Cardiac fibroblast (primary cell): Measurements from ENCODE around the gene CHST9.

Experiments
- DNase-seq, 2 donors: peaks; one replicate each; pipeline versions ENCODE4 v3.0.0 to v3.0.0-alpha.2; 2010; ENCODE audit warnings: low read depth in 2 of 2
- H3K4me3 ChIP-seq, 2 donors: replicated peaks in 1 of 2; 1 replicate in 1 of 2; 2 replicates in 1 of 2; pipeline ENCODE4 v1.5.1; 2011; ENCODE audit warnings: low read depth in 2 of 2, low read length in 2 of 2, mild to moderate bottlenecking in 2 of 2, moderate library complexity in 1 of 2
- TF ChIP-seq, protein P1 (sequence below): IDR thresholded peaks from one replicate; pipeline ENCODE4 v1.5.1; 2011; ENCODE audit warnings: low read depth, mild to moderate bottlenecking, low read length, inconsistent platforms

Gene CHST9

DNA sequence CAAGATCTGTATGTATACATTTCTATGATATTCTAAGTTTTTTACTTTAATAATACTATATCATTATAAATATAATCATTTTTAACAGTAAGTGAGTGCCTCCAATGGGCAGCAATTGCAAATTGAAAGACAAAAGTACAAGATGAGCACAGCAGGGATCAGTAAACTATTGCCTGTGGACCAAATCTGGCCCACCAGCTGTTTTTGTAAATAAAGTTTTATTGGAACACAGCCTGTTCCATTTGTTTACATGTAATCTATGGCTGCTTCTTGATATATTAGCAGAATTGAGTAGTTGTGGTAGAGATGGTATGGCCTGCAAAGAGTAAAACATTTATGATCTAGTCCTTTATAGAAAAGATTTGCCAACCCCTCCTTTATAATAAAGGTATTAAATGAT, 43.2 kb downstream of the CHST9 start:
- DNase-seq, result no peak
- H3K4me3 ChIP-seq, result no peak overlapping the region
- TF ChIP-seq, protein P1, sequence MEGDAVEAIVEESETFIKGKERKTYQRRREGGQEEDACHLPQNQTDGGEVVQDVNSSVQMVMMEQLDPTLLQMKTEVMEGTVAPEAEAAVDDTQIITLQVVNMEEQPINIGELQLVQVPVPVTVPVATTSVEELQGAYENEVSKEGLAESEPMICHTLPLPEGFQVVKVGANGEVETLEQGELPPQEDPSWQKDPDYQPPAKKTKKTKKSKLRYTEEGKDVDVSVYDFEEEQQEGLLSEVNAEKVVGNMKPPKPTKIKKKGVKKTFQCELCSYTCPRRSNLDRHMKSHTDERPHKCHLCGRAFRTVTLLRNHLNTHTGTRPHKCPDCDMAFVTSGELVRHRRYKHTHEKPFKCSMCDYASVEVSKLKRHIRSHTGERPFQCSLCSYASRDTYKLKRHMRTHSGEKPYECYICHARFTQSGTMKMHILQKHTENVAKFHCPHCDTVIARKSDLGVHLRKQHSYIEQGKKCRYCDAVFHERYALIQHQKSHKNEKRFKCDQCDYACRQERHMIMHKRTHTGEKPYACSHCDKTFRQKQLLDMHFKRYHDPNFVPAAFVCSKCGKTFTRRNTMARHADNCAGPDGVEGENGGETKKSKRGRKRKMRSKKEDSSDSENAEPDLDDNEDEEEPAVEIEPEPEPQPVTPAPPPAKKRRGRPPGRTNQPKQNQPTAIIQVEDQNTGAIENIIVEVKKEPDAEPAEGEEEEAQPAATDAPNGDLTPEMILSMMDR, result no peak

DNA sequence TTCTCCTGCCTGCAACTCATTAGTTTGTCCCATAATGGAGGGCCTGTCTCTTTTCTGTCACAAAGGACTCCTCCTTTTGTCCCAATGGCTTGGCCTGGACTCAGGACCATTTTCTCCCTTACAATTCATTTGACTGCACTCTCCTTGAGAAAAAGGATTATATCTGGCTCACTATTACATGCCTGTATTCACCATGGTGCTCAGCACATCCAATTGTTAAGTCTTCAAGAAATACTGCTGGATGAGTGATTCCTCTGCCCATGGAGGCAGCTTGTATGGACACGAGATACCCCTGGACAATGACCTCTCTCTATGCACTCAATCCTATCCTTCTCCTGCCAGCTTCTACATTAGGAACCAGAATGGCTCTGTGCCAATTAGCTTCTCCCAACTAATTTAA, 47.0 kb downstream of the CHST9 start:
- H3K4me3 ChIP-seq, result no peak overlapping the region
- DNase-seq, result no peak
- TF ChIP-seq, protein P1, result no peak

DNA sequence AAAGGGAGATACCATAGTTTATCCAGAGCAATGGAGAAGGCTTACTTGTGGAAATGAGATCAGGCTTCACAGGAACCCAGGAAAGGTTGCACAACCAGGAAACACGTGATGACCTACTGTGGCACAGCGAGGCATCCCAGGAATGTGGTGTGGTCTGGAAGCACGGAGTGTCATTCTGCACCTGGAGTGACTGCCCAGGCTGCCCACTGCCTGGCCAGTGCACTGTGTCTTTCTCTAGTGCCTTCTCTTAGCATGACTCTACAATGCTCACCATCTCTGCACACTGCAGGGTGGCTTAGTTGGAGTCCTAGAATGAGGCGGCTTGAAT, 48.9 kb downstream of the CHST9 start:
- no peak overlapping the region for H3K4me3 ChIP-seq
- TF ChIP-seq, protein P1, result no peak
- DNase-seq, result peak in 1 of 2 donors; percentile 8

DNA sequence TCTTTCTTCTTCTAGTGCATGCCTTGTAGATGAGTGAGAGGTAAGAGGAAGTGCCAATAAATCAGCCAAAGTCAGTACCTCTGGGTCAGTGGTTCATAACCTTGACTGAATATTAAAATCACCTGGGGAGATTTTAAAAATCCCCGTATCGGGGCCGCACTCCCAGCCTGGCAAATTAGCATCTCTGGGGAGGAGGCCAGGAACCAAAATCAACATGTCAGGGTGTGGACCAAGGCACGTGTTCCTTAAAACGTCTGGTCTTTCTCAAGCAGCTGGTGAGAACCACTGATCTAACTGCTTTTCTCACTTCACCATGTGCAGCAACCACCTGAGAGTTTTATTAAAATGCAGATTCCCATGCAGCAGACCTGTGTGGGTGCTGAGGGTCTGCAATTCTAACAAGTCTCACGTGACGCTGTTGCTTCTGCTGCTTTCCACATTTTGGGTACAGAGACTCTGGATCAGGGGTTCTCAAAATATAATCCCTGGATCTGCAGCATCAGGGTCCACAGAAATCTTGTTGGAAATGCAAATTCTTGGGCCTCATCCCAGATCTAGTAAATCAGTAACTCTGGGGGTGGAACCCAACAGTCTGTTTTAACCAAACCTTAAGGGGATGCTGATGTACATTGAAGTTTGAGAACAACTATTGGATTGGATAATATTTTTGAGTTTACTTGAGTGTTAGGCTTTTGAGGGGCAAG, 49.5 kb downstream of the CHST9 start:
- H3K4me3 ChIP-seq, result no peak overlapping the region
- TF ChIP-seq, protein P1, result no peak
- DNase-seq, result no peak

DNA sequence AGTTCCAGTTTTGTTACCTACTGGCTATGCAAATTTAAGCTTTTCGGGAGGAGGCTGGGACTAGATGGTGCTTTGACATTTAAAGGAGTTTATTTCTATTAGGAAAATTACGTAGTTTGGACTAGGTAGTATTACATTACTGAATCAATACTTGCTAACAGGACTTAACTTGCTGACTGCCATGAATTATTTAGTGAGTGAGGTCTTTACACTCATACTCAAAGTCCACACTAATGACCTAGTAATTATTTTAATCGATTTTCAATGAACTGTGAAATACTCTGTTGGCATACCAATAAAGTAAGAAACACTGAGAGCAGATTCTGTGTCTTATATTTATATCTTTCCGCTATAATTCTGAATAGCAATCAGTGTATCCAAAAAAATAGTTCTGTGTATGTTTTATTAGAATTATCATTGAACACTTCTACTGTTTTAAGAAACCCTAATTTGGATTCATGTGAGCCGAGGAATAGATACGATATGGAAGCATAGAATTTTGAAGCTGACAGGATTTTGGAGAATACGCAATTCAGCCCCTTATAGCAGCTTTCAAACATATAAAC, 55.0 kb downstream of the CHST9 start:
- TF ChIP-seq, protein P1, result no peak
- DNase-seq, result no peak
- no peak overlapping the region for H3K4me3 ChIP-seq

DNA sequence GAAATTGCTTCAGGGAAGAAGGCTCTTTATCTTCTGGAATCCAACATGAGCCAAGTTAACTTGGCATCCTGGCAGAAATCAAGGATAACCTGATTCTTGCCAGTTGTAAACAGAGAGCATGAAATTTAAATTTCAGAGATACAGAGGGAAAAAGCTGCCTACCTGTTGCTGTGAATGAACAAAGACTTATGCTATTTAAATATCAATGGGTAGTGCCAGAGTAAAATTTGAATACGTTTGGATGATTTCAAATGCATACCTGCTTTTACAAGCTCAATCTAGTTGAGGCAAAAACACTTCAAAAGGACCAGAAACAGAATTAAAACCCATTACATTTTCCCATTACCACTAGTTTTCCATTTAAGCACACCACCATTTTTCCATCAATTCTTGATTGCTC, 60.9 kb downstream of the CHST9 start:
- TF ChIP-seq, protein P1, result no peak
- DNase-seq, result no peak
- H3K4me3 ChIP-seq, result no peak overlapping the region

DNA sequence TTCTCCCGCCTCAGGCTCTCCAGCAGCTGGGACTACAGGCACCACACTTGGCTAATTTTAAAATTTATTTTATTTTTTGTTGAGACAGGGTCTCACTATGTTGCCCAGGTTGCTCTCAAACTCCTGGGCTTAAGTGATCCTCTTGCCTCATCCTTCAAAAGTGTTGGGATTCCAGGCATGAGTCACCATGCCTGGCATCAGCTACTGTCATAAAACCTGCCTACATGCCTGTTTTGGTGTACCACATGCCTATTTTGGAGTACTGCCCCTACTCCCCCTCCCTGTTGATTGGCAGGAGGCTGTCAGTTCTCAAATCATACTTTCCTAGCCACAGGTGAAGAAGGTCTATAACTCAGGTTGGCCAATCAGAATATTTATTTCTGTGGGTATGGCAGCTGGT, 64.0 kb downstream of the CHST9 start:
- no peak overlapping the region for H3K4me3 ChIP-seq
- TF ChIP-seq, protein P1, result no peak
- DNase-seq, result no peak
